Measurements from ENCODE around the gene DPP8.

DPP8 gene

DNA sequence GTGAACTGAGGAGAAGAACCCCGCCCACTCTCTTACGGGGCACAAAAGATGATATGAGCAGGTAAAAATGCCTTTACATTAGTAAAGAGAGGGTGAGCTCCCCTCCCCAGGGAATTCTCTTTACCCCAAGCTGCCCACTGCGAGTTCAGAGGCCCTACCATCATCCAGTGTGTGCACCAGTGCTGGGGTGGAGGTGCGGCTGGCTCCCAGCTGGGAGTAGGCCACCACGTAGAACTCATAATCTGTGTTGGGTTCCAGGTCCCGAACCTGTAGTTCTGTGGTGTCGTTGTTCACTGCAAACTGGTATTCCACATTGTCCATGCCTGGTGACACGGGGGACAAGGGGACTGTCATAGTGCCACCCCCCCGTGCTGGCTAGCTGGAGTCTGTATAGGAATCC lies 122.6 kb downstream of the DPP8 start:
- TF ChIP-seq, protein P1, sequence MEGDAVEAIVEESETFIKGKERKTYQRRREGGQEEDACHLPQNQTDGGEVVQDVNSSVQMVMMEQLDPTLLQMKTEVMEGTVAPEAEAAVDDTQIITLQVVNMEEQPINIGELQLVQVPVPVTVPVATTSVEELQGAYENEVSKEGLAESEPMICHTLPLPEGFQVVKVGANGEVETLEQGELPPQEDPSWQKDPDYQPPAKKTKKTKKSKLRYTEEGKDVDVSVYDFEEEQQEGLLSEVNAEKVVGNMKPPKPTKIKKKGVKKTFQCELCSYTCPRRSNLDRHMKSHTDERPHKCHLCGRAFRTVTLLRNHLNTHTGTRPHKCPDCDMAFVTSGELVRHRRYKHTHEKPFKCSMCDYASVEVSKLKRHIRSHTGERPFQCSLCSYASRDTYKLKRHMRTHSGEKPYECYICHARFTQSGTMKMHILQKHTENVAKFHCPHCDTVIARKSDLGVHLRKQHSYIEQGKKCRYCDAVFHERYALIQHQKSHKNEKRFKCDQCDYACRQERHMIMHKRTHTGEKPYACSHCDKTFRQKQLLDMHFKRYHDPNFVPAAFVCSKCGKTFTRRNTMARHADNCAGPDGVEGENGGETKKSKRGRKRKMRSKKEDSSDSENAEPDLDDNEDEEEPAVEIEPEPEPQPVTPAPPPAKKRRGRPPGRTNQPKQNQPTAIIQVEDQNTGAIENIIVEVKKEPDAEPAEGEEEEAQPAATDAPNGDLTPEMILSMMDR (IDR thresholded peaks at IDR 0.05; ENCODE audit: control extremely low read depth, extremely low read depth, low read depth, missing control alignments) = no peak
- DNase-seq (ENCODE audit: extremely low spot score) = no peak
- ChIA-PET POLR2A (interaction anchor here (0.5 kb wide), 1 partner anchor 145 kb away, joined by 4 read pairs; no protein-coding TSS in a partner anchor), CTCF (interaction anchor here (1.1 to 3.4 kb wide), 5 partner anchors 9 to 87 kb away, joined by 3 to 18 read pairs (median 5); no protein-coding TSS in a partner anchor)

GRCh38 chr15:65394280-65394789 lies 123.2 kb downstream of the DPP8 start:
- TF ChIP-seq, protein P1 (IDR thresholded peaks at IDR 0.05; ENCODE audit: control extremely low read depth, extremely low read depth, low read depth, missing control alignments) = no peak
- POLR2A ChIA-PET = interaction anchor here (0.6 kb wide), 1 partner anchor 89 kb away, joined by 13 read pairs; no protein-coding TSS in a partner anchor
- no peak for DNase-seq (ENCODE audit: extremely low spot score)
- CTCF ChIA-PET = interaction anchor here (0.8 to 3.4 kb wide), 7 partner anchors 9 to 86 kb away, joined by 3 to 18 read pairs (median 4); no protein-coding TSS in a partner anchor

DNA sequence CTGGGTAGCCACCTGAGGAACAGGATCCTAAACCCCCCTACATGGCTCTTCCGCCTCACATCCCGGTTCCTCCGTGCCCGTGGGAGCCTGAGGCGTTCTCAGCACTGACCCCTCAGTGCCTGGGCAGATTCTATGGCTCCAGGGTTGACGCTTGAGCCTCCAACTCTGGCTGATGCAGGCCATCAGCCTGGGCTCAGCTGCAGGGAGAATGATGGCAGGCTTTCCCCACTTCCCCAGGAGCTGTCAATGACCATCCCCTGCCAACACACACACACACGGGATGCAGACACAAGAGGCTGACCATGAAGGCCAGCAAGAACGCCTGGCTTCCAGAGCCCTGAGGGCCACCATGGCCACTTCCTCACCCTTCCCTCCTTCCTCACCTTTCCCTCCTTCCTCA lies 123.9 kb downstream of the DPP8 start:
- CTCF ChIA-PET = interaction anchor here (0.8 to 3.4 kb wide), 5 partner anchors 8 to 74 kb away, joined by 3 to 18 read pairs (median 5); no protein-coding TSS in a partner anchor
- no peak for DNase-seq (ENCODE audit: extremely low spot score)
- TF ChIP-seq, protein P1 (IDR thresholded peaks at IDR 0.05; ENCODE audit: control extremely low read depth, extremely low read depth, low read depth, missing control alignments) = no peak
- POLR2A ChIA-PET = interaction anchor here (0.6 kb wide), 1 partner anchor 88 kb away, joined by 13 read pairs; no protein-coding TSS in a partner anchor

DNA sequence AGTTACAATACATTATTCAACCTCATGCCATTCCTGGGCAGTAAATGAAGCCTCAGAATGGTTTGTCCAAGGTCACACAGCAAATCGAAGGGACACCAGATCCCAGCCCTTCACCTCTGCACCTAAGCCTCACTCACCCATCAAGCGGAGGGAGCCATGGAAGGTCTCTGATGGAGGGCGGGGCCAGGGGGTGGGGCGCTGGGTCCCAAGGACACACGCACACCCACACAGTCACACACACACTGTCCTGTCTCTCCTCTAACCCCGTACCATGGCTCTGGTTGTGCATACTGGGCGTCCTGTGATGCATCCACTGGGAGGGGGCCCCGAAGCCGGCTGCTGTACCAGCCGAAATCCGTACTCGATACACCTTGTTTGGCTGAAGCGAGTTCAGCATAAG lies 124.4 kb downstream of the DPP8 start:
- DNase-seq (ENCODE audit: extremely low spot score) = no peak

More for the DNA sequence above, 124.4 kb downstream of the DPP8 start:
- TF ChIP-seq, protein P1 (IDR thresholded peaks at IDR 0.05; ENCODE audit: control extremely low read depth, extremely low read depth, low read depth, missing control alignments) = no peak
- ChIA-PET CTCF (interaction anchor here (1.5 to 11.1 kb wide), 4 partner anchors 7 to 74 kb away, joined by 3 to 96 read pairs (median 14); no protein-coding TSS in a partner anchor), POLR2A (no interaction called here)

Data from GM10248 (cell line).